Mucosa of descending colon (tissue), 3 donors: Measurements from ENCODE around the gene CDC37L1. TPM values are rescaled to one million over a fixed set of nuclear protein-coding genes. Genes with fewer than 3 reads are reported as not detected.

Experiments
- ATAC-seq: fragments of 200-7000 bp; cut with Tn5 transposase; one replicate; pipeline ENCODE4 v1.9.1; 2020; ENCODE audit warnings: mild to moderate bottlenecking, moderate library complexity
- DNase-seq, 3 donors: peaks; one replicate each; pipeline ENCODE4 v3.0.0-alpha.2; 2020
- H3K36me3 ChIP-seq: fragments of 200-600 bp; one replicate; pipeline ENCODE4 v1.8.0; 2021; ENCODE audit warnings: low read depth, mild to moderate bottlenecking
- H3K4me1 ChIP-seq: fragments of 200-600 bp; one replicate; pipeline ENCODE4 v1.8.0; 2021; ENCODE audit warnings: low read depth, mild to moderate bottlenecking
- H3K4me3 ChIP-seq: fragments of 200-600 bp; one replicate; pipeline ENCODE4 v1.8.0; 2021; ENCODE audit warnings: mild to moderate bottlenecking
- H3K9me3 ChIP-seq: fragments of 200-600 bp; one replicate; pipeline ENCODE4 v1.8.0; 2021; ENCODE audit warnings: mild to moderate bottlenecking
- CTCF ChIP-seq: fragments of 200-600 bp; IDR thresholded peaks from one replicate; pipeline ENCODE4 v1.8.0; 2022; ENCODE audit warnings: antibody characterized with exemption, mild to moderate bottlenecking
- intact Hi-C, 2 donors: fragments of 100-400 bp; cut with DNase I in 1 of 2; cut with micrococcal nuclease in 1 of 2; formaldehyde crosslinking; loops; one replicate each; pipeline versions ENCODE4 v1.11.0 to v1.11.1; 2022; cut with DNase I, micrococcal nuclease
- total RNA-seq, 3 donors: library from RNA; stranded (reverse); fragmentation: NEBNext Ultra II Directional in 2 of 3; extraction: Animal tissue kit (Norgen Biotek cat#: 25700) in 2 of 3; gene quantifications; one replicate each; pipeline versions ENCODE4 v1.2.1 to v1.2.4, GENCODE V29; 2021 to 2023
- donor health status: DM: no; HTN: no; CAD: no; lungs with moderate emphysema.
- donor health status: DM: no; HTN: no; CAD: no.
- donor health status: DM: no; HTN: yes; CAD: no.

The CDC37L1 gene
- total RNA-seq, 3 donors from 2014 or later, result 11.1 to 27.1 (median 13.9) TPM

DNA sequence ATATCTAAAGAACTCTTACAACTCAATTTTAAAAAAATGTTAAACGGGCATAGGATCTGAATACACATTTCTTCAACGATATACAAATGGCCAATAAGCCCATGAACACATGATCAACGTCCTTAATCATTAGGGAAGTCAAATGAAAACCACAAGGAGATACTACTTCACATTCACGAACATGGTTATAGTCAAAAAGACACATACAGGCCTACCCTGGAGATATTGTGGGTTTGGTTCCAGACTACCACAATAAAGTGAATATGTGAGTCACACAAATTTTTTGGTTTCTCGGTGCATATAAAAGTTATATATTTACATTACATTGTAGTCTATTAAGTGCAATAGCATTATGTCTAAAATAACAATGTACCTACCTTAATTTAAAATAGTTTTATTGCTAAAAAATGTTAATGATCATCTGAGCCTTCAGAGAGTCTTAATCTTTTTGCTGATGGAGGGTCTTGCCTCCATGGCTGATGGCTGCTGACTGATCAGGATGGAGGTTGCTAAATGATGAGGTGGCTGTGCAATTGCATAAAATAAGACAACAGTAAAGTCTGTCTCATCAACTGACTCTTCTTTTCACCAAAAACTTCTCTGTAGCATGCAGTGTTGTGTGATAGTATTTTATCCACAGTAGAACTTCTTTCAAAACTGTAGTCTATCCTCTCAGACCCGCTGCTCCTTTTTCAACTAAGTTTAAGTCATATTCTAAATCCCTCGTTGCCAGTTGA, 46.5 kb downstream of the CDC37L1 start:
- Histone ChIP-seq H3K4me1 (no peaks in the 10 kb centered on the region), H3K9me3 (no peaks in the 10 kb centered on the region), H3K4me3 (no peak overlapping the region), H3K36me3 (no peaks in the 10 kb centered on the region)
- no peak for DNase-seq
- ATAC-seq, result no peak
- intact Hi-C loops, result no loop called here
- TF ChIP-seq CTCF, result no peak

DNA sequence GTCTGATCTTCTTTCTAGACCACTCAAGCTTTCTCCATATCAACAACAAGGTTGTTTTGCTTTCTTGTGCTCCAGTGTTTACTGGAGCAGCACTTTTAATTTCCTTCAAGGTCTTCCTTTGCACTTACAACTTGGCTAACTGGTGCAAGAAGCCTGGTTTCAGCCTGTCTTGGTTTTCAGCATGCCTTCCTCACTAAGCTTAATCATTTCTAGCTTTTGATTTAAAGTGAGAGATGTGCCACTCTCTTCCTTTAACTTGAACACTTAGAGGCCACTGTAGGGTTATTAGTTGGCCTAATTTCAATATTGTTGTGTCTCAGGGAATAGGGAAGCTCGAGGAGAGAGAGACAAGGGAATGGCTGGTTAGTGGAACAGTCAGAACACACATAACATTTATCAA, 48.2 kb downstream of the CDC37L1 start:
- no peak for TF ChIP-seq CTCF
- no peaks in the 10 kb centered on the region for H3K36me3 ChIP-seq
- H3K4me1 ChIP-seq, result no peaks in the 10 kb centered on the region
- ATAC-seq (no peak), DNase-seq (no peak)
- H3K4me3 ChIP-seq, result no peak overlapping the region
- no peaks in the 10 kb centered on the region for H3K9me3 ChIP-seq
- intact Hi-C loops, result no loop called here

DNA sequence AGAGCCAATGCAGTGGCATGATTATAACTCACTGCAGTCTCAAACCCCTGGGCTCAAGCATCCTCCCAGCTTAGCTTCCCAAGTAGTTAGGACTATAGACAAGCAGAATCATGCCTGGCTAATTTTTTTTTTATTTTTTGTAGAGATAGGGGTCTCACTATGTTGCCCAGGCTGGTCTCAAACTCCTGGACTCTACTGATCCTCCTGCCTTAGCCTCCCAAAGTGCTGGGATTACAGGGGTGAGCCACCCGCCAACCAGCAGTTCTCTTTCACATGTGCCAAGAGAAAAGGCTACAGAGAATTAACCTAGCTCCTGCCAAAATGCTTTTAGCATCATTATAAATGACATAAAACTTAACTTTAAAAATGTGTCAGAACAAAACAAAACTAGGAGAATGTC, 53.5 kb downstream of the CDC37L1 start:
- no peak for ATAC-seq
- DNase-seq, result no peak
- no peak for TF ChIP-seq CTCF
- Histone ChIP-seq H3K9me3 (no peaks in the 10 kb centered on the region), H3K4me1 (peaks cover 9% of the 10 kb centered on the region), H3K36me3 (no peaks in the 10 kb centered on the region), H3K4me3 (no peak overlapping the region)
- intact Hi-C loops, result no loop called here

DNA sequence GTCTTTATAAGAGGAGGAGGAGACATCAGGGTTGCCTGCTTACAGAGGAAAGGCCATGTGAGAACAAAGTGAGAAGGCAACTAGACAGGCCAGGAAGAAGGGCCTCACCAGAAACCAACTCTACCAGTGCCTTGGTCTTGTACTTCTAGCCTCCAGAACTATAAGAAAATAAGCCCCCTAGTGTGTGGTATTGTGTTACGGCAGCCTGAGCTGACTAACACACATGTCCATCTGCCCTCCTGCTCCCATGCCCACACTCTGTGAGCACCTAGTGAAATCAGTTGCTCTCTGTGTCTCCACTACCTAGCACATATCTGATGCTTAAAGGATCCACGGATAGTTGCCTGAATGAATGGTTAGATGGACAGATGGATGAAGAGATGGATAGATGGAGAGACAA, 54.8 kb downstream of the CDC37L1 start:
- intact Hi-C loops, result no loop called here
- H3K4me3 ChIP-seq, result no peak overlapping the region
- no peak for ATAC-seq
- H3K36me3 ChIP-seq, result no peaks in the 10 kb centered on the region
- no peak for DNase-seq
- no peaks in the 10 kb centered on the region for H3K9me3 ChIP-seq
- peaks cover 20% of the 10 kb centered on the region for H3K4me1 ChIP-seq
- TF ChIP-seq CTCF, result no peak

GRCh38 chr9:4738866-4739586, 59.7 kb downstream of the CDC37L1 start:
- no peaks in the 10 kb centered on the region for H3K9me3 ChIP-seq
- H3K36me3 ChIP-seq, result no peaks in the 10 kb centered on the region
- peaks cover 27% of the 10 kb centered on the region for H3K4me1 ChIP-seq
- no peak for ATAC-seq
- intact Hi-C loops, result no loop called here
- H3K4me3 ChIP-seq, result no peak overlapping the region
- TF ChIP-seq CTCF, result no peak
- peak in 1 of 3 donors; percentile 37 for DNase-seq
